HG03565 (cell line): Measurements from ENCODE around the gene ZNF330.
"Not testable (repeated sequence)": the region's sequence is repeated elsewhere in the genome, so short reads cannot be mapped to it uniquely, and the experiment has no call there.

ENCODE experiments used
- ATAC-seq: cut with Tn5 transposase; IDR thresholded peaks from one replicate; pipeline ENCODE4 v1.9.1; 2021; ENCODE audit warnings: mild to moderate bottlenecking, moderate library complexity; ENCODE audit not compliant: unreplicated experiment

The ZNF330 gene

DNA sequence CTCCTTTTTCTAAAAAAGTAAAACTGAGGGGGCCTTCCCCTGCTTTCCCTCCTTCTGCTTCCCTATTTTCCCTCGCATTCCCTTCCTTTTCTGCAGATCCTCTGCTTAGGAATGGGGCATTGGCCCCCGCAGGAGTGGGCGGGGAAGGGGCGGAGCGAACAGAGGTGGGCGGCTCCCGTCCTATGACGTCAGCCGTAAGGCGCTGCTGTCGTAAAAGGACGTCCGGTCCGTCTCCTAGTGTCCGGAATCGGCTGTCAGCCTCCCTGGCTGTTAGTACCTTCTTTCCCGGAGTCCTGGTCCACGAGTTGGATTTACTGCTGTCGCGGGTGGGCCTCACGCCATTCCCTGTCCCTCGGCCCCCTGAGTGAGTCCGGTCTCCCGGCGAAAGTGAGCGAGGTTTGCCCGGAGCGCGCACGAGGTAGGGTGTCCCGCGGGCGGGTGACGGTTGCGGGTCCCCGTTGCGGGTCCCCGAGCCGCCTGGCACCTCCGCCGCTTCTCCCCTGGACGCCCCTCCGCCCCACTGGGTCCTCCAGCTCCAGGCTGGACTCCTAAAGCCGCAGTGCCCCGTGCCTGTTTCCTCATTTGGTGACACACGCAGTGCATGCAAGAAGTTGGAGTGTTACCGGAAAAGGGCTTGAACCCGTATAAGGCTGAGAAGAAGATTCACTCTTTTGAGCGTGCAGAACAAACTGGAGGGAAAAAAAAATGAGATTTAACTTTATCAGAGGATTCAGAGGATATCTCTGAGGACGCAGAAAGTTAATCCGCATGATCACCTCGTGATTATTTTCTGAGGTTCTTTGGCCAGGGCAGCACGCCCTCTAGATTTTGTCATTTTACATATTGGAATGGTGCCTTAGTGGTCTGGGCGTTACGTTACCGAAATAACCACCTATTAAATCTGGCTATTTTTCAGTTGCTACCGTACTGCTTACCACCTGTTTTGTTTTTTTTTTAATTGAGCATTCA is at the start of gene ZNF330:
Gene ZNF330, plus strand, starts transcription at position 205 of the 969 bp plus-strand sequence. CDS start 1,477 bp downstream, outside the sequence.
- ATAC-seq, result peak; percentile 83

- no peak for ATAC-seq
Observed at GRCh38 chr4:141174457-141174856, 46.2 kb upstream of the ZNF330 start.

DNA sequence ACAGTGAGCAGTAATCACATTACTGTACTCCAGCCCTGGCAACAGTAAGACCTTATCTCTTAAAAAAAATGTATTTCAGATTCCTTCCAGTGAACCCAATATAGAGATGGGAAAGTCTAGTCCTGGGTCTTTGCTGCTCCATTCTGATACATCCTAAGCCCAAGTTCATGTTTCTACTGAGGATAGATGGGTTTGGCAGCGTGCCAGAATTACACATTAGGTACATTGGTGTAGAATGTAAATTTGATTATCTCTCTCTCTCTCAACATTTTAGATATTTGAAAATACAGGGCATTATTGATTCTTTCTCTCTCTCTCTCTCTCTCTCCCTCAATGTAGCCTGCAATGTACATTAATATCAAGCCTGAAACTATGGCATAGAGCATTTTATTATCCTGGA is 43.5 kb upstream of the ZNF330 start:
- ATAC-seq, result no peak

- ATAC-seq, result no peak
Observed at GRCh38 chr4:141179474-141180373, 41.0 kb upstream of the ZNF330 start.

GRCh38 chr4:141180991-141181761 is 39.5 kb upstream of the ZNF330 start:
- ATAC-seq, result no peak

DNA sequence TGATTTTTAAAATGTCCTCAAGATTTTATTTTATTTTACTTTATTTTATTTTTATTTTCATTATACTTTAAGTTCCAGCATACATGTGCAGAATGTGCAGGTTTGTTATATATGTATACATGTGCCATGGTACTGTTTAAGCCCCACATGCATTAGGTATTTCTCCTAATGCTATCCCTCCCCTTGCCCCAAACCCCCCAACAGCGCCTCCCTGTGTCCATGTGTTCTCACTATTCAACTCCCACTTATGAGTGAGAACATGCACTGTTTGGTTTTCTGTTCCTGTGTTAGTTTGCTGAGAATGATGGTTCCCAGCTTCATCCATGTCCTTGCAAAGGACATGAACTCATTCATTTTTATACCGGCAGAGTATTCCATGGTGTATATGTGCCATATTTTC is 37.2 kb upstream of the ZNF330 start:
- ATAC-seq, result not testable (repeated sequence)

GRCh38 chr4:141192564-141192963 is 28.1 kb upstream of the ZNF330 start:
- no peak for ATAC-seq

GRCh38 chr4:141193516-141194034 is 27.1 kb upstream of the ZNF330 start:
- no peak for ATAC-seq

GRCh38 chr4:141195095-141195707 is 25.5 kb upstream of the ZNF330 start:
- no peak for ATAC-seq

- no peak for ATAC-seq
Observed at GRCh38 chr4:141196227-141196933, 24.3 kb upstream of the ZNF330 start.

DNA sequence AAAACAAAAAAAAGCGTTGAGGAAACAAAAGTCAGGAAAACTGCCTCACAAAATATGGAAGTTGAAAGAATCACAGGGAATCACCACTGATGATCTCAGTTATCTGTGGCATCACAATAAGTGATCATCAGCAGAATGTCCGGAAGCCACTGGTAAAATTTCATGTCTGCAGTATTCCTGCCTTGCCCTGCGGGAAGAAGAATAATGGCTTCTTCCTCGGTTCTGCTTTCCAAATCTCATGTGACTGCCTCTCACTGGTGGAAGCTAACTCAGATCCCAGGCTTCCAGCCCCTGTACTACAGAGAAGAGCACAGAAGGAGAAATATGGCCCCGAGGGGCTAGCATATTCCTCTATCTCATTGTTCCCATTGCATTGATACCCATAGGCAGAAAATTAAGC is 12.7 kb upstream of the ZNF330 start:
- no peak for ATAC-seq

GRCh38 chr4:141210168-141210567 is 10.5 kb upstream of the ZNF330 start:
- ATAC-seq, result no peak

DNA sequence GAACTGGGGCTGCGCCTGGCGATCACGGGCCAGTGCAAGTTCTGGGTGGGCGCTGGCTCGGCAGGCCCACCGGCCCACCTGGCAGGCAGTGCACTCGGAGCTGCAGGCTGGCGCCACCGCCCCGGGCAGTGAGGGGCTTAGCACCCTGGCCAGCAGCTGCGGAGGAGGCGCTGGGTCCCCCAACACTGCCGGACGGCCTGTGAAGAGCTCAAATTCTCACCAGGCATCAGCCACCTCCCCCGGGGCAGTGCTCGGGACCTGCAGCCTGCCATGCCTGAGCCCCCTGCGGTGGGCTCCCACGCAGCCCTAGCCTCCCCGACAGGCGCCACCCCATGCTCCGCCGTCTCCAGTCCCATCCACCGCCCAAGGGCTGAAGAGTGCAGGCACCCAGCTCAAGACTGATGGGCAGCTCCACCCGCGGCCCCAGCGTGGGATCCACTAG is 7.1 kb upstream of the ZNF330 start:
- ATAC-seq, result no peak

DNA sequence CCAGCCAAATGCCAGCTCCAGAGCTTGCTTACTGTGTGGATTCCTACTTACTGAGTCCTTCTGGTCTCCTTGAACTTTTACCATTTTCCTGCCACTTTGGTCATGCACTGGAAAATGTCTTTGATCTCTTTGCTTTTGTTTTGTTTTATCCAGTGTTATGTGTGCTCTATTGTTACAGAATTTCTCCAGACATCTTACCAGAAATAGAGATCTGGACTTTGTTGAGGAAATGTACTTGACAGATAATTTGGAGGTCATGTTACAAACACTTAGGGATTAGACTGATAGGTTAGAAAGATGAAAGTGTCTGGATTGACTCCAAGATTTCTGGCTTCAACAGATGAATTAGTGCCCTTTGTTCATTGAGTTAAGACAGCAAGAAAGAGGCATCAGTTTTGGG is 5.7 kb upstream of the ZNF330 start:
- no peak for ATAC-seq

DNA sequence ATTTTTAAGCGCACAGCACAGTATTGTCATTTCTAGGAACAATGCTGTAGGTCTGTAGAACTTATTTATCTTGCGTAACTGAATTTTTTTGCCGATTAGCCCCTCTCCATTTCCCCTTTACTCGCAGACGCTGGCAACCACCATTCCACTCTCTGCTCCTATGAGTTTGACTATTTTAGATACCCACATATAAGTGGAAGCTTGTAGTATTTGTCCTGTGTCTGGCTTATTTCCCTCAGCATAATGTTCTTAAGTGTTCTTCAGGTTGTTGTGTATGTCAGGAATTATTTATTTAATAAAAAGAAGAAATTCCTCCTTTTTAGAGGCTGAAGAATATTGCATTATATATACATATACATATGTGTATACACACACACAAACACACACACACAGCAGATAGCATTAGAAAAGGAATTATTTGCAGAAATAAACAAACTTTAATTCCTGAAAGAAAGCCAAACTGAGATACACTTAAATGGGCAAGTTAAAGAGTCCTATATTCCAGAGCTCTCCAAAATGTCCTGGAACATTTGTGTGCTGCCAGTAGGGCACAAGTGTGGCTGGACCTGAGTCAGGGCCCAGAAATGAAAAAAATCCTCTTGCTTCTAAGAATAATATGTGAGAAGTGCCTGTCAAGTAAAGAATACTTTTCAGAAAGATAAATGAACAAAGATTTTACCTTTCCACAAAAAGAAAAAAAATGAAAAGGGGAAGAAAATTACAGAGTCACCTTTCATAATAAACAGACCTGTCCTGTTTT is 4.5 kb upstream of the ZNF330 start:
- no peak for ATAC-seq

GRCh38 chr4:141220271-141220670 is 424 bp upstream of the ZNF330 start:
- peak; percentile 1 for ATAC-seq

- no peak for ATAC-seq
Observed at GRCh38 chr4:141223418-141223817, 2.7 kb downstream of the ZNF330 start.

DNA sequence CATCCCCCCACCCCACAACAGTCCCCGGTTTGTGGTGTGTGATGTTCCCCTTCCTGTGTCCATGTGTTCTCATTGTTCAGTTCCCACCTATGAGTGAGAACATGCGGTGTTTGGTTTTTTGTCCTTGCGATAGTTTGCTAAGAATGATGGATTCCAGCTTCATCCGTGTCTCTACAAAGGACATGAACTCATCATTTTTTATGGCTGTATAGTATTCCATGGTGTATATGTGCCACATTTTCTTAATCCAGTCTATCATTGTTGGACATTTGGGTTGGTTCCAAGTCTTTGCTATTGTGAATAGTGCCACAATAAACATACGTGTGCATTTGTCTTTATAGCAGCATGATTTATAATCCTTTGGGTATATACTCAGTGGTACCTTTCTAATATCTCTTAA is 6.6 kb downstream of the ZNF330 start:
- not testable (repeated sequence) for ATAC-seq
